SHP77 treated with DMSO at 0.1 percent for 48 hours (cell line): ENCODE results near the gene ANO10.
A peak's percentile ranks its signal among the peaks of the same experiment; 100 is the strongest.
"Not testable (repeated sequence)": the region's sequence is repeated elsewhere in the genome, so short reads cannot be mapped to it uniquely, and the experiment has no call there.

Experiments used
- DNase-seq: peaks from one replicate; lab custom pipeline; 2025; lab: John Stamatoyannopoulos, UW

Gene ANO10

DNA sequence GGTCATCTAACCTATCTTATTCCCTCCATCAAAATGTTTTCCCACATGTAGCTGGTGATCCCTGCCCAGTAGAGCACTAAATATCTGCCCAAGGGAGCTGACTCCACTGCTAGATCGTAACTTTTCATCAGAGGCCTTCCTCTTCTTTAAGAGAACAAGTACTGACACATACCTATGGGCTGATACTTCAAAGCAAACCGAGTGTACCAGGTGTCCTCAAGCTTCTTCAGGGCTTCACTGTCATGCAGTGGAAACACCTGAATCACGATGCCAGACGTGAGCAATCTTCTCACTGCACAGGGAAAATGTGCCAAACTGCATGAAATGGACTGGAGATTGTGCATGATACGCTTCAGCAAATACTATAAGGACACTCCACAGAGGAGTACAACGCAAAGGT, 41.6 kb downstream of the ANO10 start:
- no peak for DNase-seq

DNA sequence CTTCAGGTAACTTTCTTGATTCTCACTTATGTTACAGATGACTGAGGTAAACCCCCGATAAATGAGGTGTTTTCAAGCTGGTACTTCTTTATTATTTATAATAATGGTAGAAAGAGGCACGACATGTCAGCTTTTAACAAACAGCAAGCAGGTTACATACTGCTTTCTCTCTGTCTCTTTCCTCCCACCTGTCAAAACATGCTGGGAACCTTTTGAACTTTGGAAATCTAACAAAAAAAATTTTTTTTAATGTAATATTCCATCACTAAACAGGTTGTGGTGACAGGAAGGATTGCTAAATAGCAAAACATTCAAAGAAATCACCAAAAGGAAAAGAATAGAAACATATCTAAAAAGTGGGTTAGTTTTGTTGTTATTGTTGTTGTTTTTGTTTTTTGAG, 48.2 kb downstream of the ANO10 start:
- no peak for DNase-seq

DNA sequence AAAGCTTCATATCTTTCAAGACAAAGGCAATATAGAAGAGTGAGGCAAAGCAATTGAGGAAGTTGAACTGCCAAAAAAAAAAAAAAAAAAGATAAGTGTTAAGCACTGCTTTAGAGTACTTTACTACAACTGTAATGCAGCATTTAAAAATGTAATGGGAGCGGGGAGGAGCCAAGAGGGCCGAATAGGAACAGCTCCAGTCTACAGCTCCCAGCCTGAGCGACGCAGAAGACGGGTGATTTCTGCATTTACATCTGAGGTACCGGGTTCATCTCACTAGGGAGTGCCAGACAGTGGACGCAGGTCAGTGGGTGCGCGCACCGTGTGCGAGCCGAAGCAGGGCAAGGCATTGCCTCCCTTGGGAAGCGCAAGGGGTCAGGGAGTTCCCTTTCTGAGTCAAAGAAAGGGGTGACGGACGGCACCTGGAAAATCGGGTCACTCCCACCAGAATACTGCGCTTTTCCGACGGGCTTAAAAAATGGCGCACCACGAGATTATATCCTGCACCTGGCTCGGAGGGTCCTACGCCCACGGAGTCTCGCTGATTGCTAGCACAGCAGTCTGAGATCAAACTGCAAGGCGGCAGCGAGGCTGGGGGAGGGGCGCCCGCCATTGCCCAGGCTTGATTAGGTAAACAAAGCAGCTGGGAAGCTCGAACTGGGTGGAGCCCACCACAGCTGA, 56.0 kb downstream of the ANO10 start:
- not testable (repeated sequence) for DNase-seq

DNA sequence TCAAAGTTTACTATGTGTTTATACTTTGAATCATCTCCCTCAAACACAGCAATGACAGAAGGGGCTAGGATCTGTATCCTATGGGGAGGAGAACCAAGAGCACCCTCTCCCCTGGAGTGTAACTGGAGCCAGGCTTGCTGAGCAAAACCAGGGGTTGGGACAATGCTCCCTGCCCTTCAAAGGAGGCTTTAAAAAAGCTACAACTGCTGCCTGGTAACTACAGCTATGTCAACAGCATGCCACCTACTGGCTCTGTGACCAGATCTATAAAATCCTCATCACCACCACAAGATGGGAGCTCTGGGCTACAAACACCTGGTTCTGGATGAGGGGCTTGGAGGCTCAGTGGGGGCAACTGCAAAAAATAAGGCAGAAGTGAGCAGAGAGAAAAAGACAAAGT, 61.9 kb downstream of the ANO10 start:
- no peak for DNase-seq

DNA sequence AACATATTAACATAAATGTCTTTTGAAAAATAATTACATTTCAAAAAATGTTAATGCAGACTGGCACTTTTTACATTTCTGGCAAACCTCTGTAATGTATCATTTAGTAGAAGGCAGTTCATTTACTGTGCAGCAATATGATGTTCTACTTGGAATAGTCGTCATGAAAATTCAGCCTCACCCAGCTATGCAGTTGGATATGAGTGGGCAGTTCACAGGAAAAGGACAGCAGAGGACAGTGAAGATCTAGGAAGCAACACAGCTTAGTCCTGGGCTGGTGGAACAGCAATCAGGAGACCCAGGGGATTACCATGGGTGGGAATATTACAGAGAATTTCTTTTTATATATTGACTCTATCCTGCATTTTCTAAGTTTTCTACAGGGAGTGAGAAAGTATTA, 63.6 kb downstream of the ANO10 start:
- no peak for DNase-seq

DNA sequence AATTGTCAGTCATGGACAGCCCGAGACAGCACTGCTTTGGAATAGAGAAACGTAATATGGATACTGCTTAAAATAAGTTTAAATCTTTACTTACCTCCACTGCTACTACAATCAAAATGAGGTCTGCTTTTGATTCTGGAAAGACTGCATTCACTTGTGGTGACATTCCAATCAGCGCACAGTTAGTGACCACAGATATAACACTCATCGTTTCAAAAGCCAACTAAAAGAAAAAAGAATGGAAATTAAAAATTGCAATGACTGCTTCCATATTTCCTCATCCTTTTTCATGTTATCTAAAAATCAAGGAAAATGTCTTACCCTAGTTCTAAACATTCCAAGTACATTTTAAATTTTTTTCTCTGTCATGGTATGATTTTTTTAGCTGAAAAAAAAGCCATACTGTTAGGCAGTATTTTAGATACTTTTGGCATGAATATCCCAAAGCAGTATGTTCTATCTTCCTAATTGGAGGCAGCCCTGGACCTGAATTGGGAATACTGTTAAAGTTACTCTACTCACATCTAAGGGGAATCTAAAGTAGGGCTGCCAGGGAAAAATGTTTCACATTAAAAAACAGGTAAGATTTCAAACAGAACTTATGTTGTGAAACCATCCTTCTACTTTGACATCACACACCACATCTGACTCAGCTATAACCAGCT, 72.1 kb downstream of the ANO10 start:
- DNase-seq, result no peak

DNA sequence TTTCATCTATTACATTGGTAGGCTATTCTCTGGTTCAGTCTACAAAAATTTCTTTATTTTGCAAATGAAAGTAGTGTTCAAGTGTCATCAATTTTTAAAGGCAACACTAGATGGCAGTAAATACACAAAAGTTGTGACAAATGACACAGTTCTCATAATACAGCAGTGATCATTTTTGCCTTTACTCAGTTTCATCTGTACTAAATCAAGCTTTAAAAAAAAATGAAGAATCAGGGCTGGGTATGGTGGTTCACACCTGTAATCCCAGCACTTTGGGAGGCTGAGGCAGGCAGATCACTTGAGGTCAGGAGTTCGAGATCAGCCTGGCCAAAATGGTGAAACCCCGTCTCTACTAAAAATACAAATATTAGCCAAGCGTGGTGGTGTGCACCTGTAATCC, 77.5 kb downstream of the ANO10 start:
- DNase-seq, result peak; percentile 32

DNA sequence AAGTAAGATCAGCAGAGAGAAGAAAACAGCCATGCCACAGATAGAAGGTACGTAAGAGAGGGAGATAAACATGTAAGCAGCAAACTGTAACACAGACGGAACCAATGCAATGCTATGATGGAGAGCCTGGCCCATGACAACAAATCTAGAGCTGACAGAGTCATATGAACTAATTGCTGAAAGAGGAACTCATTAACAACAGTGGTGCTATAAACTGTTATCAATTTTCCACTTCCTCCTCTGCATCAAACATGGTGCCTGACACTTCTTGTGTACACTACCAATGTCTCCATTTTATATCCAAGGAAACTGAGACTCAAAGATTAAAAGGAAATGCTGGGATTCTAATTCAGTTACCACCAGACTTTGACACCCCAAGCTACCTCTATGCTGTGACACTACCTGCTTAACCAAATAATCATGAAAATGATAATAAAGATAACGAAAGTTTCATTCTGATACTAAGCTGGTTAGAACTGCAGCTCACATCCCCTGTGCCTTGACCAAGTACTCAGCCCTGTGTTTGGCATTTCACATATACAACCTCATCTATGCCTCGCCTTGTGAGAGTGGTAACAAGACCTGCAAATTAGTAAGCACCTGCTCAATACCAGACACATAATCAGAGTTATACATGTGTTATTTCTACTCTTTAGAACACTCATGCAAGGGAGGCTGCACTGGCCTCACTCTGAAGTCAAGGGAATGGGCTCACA, 79.3 kb downstream of the ANO10 start:
- no peak for DNase-seq

DNA sequence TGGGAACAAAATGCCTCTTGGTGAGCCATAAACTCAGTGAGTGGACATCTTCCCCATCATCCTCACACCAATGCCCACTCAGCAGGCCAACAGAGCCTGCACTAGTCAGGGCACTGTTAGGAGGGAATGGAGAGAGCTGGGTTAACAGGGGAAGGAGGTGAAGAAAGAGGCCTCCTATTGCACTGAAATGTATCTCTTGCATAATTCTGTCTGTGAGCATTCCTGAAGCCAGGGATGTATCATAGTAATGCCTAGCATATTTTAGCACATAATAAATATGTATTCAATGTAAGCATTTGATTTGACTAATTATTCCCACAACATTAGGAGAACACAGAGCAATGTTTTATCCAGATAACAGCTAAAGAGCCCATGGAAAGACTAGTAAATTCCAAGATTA, 81.2 kb downstream of the ANO10 start:
- no peak for DNase-seq

DNA sequence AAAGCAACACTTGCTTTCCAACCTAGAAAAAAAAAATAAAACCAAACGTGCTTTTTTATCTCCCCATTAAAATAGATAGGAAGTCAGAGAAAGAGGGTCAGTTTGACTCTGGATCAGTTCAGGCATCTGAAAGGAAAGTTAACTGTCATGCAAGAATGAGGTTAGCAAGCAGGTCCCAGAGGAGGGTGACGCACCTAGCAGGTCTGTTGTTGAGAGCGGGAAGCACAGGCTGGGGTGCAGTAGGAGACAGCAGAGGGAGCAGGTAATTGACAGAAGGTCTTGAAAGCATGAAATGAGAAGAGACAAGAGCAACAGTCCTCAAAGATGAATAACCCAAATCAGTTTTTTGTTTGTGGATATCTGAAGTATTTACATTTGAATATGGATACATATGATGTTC, 82.5 kb downstream of the ANO10 start:
- DNase-seq, result no peak

DNA sequence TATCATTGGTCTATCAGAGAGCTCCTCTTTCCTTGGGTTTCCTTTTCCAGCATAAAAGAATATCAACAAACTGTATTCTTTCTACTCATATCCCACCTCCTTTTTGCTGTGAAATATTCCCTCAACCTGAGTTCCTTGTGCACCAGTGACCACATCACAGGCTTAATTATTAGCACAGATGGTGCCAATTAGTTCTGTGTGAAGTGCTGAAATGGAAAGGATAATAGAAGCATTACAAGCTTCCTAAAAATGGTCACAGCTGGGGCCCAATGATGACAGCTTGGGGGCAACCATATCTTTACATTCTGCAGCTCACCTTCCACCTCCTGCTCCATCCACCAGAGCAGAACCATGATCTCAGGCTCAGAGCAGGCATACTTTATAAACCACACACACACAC, 84.6 kb downstream of the ANO10 start:
- no peak for DNase-seq

DNA sequence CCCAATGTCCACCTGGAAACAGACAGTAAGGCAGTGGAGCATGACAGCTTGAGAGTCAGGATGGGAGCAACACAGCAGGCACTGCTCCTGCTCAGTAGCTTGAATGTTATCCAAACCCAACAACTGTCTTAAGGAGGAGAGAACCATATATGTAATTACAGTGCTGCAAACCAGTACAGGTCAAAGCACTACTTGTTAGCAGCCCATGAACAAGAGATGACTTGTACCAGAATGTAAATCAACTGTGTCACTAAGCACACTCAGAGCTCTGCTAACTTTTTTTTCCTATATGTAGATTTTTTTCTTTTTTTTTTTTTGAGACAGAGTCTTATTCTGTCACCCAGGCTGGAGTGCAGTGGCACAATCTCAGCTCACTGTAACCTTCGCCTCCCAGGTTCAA, 87.1 kb downstream of the ANO10 start:
- DNase-seq, result no peak

DNA sequence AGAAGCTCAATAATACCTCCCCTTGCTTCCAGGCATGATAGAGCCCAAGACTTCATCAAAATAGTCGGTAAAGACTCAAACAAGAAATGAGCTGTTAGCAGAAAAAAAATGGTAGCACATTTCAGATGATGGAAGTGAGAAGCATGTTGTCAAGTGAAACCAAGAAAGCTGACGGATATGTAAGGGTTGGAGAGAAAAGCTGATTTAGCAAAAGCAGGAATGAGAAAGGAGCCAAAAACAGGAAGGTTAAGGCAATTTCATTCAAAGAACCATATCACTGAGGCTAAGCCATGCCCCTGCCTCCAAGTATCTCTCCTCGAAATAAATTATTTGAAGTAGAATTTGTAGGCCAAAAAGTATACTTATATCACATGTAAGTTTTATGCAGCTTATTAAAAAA, 88.8 kb downstream of the ANO10 start:
- DNase-seq, result no peak

DNA sequence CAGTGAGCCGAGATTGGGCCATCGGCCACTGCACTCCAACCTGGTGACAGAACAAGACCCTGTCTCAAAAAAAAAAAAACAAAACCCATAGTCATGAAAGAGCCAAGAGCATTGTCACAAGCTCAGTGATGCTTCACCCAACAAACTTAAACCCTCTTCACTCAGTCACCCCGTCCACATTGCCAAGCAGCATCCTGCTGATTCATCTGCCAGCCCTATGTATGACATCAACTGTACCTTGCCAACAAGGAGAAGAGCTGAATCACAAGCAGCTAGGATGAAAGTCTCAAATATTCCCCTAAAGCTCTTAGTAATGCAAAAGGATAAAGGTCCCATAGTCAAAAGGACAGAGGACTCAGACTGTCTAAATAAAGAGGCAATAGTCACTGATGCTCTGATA, 90.0 kb downstream of the ANO10 start:
- DNase-seq, result no peak

DNA sequence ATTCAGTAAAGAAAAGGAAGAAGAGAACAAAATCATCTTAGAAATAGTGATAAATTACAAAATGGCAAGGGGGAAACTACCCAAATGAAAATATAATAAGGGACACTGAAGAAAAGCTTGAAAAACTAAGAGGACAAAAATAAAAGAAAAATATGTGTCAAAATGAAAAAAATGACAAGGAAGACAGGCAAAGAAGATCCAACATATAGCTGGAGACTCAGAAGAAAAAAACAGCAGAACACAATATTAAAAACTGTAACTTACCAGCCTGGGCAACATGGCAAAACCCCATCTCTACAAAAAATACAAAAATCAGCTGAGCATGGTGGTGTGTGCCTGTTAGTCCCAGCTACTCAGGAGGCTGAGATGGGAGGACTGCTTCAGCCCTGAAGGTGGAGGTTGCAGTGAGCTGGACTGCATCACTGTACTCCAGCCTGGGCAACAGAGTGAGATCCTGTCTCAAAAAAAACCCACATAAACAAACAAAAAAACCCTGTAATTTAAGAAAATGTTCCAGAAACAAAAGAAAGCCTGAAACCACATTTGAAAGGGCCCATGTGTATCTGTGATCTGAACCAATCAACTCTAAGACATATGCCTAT, 93.2 kb downstream of the ANO10 start:
- DNase-seq, result no peak

DNA sequence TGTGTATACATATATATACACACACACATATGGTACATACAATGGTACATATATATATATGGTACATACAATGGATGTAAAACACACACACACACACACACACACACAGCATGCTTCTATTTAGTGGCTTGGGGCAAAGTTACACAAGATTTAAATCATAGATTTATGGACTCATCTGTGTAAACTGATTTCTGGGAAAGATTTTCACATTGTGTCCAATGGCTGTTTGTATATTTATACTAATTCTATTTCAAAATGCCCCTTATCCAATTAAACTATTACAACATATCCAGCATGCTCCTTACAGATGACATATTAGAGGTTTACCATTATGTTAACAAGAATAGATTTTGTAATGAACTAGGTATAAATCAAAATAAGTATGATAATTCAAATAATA, 94.9 kb downstream of the ANO10 start:
- DNase-seq, result no peak

DNA sequence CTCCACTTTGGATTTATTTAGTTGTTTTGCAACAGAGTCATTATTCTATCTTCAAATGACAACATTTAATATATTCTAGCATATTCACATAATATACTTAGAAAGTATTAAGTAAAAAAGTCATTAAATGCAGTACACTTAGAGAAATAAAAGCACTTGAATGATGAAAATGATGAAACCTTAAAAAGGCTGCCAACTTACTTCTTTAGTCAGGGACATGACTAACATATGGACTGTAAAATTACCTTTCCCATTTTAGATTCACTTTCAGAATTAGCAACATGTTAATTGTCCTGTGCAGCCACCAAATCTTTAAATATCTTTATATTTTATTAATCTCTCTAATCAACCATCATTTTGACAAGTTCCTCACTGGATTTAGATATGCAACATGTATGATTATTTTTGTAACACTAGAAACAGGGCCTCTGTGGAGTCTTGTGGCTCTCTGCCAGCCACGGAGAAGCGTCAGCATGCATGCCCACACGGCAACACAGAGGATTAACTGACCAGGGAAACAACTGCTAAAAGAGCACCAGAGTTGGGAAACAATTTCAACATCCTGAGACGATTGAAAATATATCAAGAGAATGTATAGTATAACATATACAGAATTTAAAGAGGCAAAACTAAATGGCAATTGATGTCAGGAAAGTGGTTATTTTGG, 95.7 kb downstream of the ANO10 start:
- no peak for DNase-seq

DNA sequence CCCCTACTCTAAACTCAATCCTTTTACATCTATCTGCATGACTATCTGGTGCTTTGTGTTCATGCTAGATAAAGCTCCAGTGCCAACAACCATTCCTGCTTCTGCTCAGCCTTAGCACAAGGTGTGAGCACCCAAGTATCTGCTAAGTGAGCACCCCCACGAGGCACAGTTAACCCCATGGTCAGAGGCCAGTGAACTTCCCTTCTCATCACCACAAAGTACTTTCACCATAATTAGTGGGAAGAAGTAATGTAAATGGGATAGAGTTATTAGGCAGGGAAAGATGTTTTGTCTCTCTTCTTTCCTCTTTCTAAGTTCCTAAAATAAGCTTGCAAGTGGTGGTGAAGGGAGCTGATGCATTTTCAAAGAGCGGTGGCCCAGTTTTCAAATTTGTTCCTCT, 96.4 kb downstream of the ANO10 start:
- DNase-seq, result no peak

DNA sequence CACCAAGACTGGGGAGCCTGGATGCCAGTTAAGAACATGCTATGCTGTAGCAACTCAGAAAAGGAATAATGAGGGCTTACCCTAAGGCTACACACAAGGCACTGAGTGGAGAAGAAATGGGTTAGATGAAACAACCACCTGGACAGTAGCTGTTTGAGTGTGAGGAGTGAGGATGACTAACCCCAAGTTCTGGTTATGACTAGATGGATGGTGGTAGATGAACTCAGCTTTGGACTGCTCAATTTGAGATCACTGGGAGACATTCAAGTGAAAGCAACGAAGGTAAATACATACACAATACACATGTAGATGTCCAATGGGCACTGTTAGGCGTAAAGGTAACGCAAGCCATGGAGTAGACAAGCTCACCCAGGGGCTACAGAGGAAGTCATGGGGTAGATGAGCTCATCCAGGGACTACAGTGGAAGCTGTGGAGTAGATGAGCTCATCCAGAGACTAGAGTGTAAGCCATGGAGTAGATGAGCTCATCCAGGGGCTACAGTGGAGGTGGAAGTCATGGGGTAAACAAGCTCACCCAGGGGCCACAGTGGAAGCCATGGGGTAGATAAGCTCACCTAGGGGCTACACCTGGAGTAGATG, 98.3 kb downstream of the ANO10 start:
- DNase-seq, result no peak

DNA sequence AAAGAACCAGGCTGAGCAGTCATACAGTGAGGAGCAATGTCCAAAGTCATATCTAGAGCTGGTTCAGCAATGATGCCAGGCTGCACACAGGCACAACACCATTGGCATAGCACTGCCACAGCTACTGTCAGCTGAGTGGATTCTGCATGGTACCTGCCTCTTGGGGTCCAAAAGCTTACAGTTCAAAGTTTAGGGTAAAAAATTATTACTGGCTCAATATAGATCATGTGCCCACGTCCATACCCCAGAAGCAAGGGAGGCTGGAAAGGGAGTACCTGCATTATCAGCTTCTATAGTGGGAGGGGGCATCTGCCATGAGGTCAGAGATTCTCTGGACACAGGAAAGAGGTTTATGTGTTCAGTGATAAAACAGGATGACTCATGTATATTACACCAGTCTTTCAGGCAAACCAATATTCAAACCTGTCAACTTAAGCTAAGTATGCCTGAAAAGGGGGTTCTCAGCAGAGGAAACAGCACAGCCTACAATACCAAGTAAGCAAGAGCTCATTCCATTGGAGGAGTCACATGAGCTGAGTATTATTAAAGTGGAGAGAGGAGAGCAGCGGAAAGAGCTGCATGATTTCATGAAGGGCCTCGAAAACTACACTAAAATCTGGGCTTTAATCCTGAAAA, 99.0 kb downstream of the ANO10 start:
- DNase-seq, result no peak

DNA sequence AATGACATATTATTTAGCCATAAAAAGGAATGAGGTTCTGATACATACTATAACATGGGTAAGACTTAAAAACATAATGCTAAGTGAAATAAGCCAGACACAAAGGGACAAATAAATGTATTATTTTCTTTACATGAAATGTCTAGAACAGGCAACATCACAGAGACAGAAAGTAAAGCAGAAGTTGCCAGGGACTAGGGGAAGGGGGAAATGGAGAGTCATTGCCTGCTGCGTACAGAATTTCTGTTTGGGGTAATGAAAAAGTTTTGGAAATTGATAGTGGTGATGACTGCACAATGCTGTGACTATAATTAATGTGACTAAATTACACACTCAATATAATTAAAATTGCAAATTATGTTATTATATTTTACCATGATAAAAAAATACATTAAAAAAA, 99.9 kb downstream of the ANO10 start:
- no peak for DNase-seq

DNA sequence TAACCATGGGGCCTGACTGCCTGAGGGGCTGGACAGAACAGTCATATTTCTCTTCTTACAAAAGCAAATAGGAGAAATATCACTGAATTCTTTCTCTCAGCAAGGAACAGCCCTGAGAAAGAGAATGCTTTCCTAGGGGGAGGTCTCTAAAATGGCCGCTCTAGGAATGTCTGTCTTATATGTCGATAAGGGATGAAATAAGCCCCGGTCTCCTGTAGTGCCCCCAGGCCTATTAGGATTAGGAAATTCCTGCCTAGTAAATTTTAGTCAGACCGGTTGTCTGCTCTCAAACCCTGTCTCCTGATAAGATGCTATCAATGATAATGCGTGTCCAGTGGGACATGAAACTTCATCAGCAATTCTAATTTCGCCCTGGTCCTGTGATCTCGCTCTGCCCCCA, 103.3 kb downstream of the ANO10 start:
- DNase-seq, result not testable (repeated sequence)
